ENCODE results near the gene PFDN2. TPM values are rescaled to one million over a fixed set of nuclear protein-coding genes. Genes with fewer than 3 reads are reported as not detected.

Gene PFDN2
- total RNA-seq (10 to 100 TPM; 32.4 to 48.3 (median 42.1) TPM), total RNA-seq (9.4 to 70.1 (median 16.9) reads per million in 29 experiments)
- total RNA-seq (2013), result 13.1 TPM

GRCh38 chr1:161117759-161118581 is at the start of gene PFDN2, which contains the start of gene NIT1:
PFDN2 (minus strand) TSS chr1:161118037; CDS start chr1:161118026, 11 bp downstream.
NIT1 (plus strand) TSS chr1:161118105; CDS start chr1:161118177, 72 bp downstream.
- WGBS (ENCODE audit: insufficient coverage), result 0% methylated on average over 52 of the region's 58 CpGs
- H3K36me3 Mint-ChIP-seq, result peaks cover 31% of the 10 kb centered on the region
- CTCF ChIA-PET, result interaction anchor here in 1 of 2 donors (0.6 to 1.5 kb wide), 7 partner anchors 15 to 108 kb away, joined by 3 to 8 read pairs (median 3); partner anchors contain the start of genes DEDD, PPOX and TOMM40L
- ATAC-seq (replicated peaks in 1 of 4) (peak; percentile 86 to 89 (median 88)), DNase-seq (peak; percentile 64 to 92 (median 79))
- H3K4me1 Mint-ChIP-seq, result peaks cover 61 to 76% (median 76%) of the 10 kb centered on the region in 3 donors
- no peaks in the 10 kb centered on the region for H3K9me3 ChIP-seq
- peak within 1 kb of the TSS; percentile 91 to 93 for H3K27ac Mint-ChIP-seq
- H3K4me3 ChIP-seq (ENCODE audit: control insufficient read depth in 1 of 2, extremely low read depth in 1 of 2, low read length in 1 of 2), result peak within 1 kb of the TSS; percentile 90 to 100
- no peaks in the 10 kb centered on the region for H3K27me3 ChIP-seq (replicated peaks in 1 of 2; ENCODE audit: control insufficient read depth in 2 of 2, extremely low read depth in 1 of 2, insufficient read depth in 2 of 2, low read length in 1 of 2)
- peaks cover 22 to 42% of the 10 kb centered on the region in 2 experiments for H3K4me1 ChIP-seq (ENCODE audit: control insufficient read depth in 1 of 2, extremely low read depth in 1 of 2, insufficient read depth in 2 of 2, low read length in 2 of 2)
- peak within 1 kb of the TSS; percentile 89 for H3K27ac ChIP-seq (ENCODE audit: low read length)
- H3K36me3 ChIP-seq (ENCODE audit: control insufficient read depth in 2 of 2, extremely low read depth in 1 of 2, insufficient read depth in 1 of 2, low read length in 1 of 2), result peaks cover 11 to 42% of the 10 kb centered on the region in 2 donors
- POLR2A ChIA-PET, result interaction anchor here (0.6 to 2.1 kb wide), 9 partner anchors 14 to 411 kb away, joined by 3 to 11 read pairs (median 5); partner anchors contain the start of gene DEDD (in 1 of the 2)
- no peaks in the 10 kb centered on the region for H3K9me3 Mint-ChIP-seq
- peak within 1 kb of the TSS; percentile 89 to 96 (median 92) for H3K4me3 Mint-ChIP-seq
- no peaks in the 10 kb centered on the region for H3K27me3 Mint-ChIP-seq

DNA sequence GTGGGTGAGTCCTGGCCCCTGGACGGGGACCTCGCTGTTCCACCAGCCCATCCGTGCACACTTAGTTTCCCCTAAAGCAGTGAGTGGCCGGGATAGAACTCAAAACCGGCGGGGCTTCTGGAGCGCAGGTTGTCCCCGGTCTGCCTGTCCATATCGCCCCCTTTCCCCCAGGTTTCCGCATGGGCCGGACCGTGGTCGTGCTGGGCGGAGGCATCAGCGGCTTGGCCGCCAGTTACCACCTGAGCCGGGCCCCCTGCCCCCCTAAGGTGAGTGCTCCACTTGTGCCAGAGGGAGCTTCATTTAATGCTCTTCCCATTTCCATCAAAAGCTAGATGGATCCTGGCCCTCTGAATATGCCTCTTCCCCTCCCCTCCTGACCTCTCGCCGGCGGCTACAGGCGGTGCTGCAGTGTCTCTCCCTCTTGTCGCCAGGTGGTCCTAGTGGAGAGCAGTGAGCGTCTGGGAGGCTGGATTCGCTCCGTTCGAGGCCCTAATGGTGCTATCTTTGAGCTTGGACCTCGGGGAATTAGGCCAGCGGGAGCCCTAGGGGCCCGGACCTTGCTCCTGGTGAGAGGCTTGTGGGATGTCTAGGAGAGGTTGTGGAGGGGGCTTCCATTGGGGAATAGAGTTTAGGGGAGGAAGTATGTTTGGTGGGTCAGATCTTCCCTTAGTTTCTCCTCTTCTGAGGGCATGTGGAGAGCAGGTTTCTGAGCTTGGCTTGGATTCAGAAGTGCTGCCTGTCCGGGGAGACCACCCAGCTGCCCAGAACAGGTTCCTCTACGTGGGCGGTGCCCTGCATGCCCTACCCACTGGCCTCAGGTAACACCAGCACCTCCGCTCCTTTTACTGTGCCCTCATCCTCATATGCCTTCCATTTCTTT is 49.1 kb upstream of the PFDN2 start:
- Mint-ChIP-seq H3K4me1 (peaks cover 49 to 53% (median 52%) of the 10 kb centered on the region in 3 donors), H3K9me3 (no peaks in the 10 kb centered on the region), H3K4me3 (peak overlapping the region; percentile 72 to 88 (median 87)), H3K27ac (peak overlapping the region; percentile 96 to 99), H3K36me3 (peaks cover 18% of the 10 kb centered on the region), H3K27me3 (no peaks in the 10 kb centered on the region)
- H3K27ac ChIP-seq (ENCODE audit: low read length), result peak overlapping the region; percentile 97
- DNase-seq (no peak), ATAC-seq (replicated peaks in 1 of 4) (no peak)
- H3K36me3 ChIP-seq (ENCODE audit: control insufficient read depth in 2 of 2, extremely low read depth in 1 of 2, insufficient read depth in 1 of 2, low read length in 1 of 2), result peaks cover 24 to 52% of the 10 kb centered on the region in 2 donors
- no peaks in the 10 kb centered on the region for H3K27me3 ChIP-seq (replicated peaks in 1 of 2; ENCODE audit: control insufficient read depth in 2 of 2, extremely low read depth in 1 of 2, insufficient read depth in 2 of 2, low read length in 1 of 2)
- ChIA-PET POLR2A (interaction anchor here (0.5 to 2.2 kb wide), 11 partner anchors 9 to 172 kb away, joined by 3 to 18 read pairs (median 7); partner anchors contain the start of genes B4GALT3 (in 1 of the 2) and UFC1 (in 1 of the 2)), CTCF (interaction anchor here (0.7 to 2.4 kb wide), 10 partner anchors 10 to 121 kb away, joined by 3 to 29 read pairs (median 8); partner anchors contain the start of genes DEDD (in 2 of the 2), B4GALT3 (in 1 of the 2), NIT1 (in 1 of the 2) and PFDN2 (in 1 of the 2))
- H3K4me1 ChIP-seq (ENCODE audit: control insufficient read depth in 1 of 2, extremely low read depth in 1 of 2, insufficient read depth in 2 of 2, low read length in 2 of 2), result peaks cover 7 to 31% of the 10 kb centered on the region in 2 experiments
- 12% methylated on average over 31 of the region's 33 CpGs for WGBS (ENCODE audit: insufficient coverage)
- H3K4me3 ChIP-seq (ENCODE audit: control insufficient read depth in 1 of 2, extremely low read depth in 1 of 2, low read length in 1 of 2), result peak overlapping the region; percentile 87 to 88
- H3K9me3 ChIP-seq, result no peaks in the 10 kb centered on the region

DNA sequence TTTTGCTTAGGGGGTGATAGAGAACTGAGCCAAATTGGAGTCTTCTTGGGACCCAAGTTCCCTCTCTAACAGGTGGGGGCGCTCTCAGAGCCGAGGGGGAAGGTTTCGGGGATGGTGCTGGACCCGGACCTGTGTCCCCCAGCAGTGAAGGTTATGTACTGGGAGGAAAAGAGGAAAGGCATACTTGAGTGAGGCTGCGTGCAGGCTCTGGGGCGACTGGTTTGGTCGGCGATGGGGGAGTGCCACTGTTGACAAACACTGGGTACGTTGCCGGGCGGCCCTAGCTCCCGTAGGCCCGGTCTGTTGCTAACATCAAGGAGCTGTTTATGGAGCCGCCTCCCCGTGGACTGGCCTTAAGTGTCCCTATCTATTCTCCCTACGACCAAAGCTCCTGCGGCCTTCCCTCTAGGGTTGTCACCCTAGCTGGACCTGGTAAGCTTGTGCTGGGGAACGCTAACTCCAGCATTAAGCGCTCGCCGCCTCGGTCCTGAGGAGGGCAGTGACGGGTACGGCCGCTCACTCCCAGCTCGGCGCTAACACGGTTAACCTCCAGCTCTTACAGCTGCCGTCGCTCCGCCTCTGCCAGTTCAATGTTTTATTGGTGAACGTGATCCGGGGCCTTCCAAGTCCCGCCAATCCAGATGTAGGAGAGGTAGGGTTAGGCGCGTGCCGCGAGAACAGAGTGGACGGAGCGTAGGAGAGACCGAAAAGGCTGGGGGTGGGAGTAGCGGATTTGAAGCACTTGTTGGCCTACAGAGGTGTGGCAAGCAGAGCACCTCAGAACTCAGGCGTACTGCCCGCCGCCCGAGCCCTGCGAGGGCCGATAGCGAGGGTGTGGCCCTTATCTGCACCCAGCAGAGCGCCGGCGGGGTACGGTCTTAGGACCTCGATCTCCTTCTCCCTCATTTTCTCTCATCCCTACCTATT is 48.2 kb upstream of the PFDN2 start, which contains the start of gene PPOX:
PPOX (plus strand) TSS at position 685 of the 927 bp plus-strand sequence. CDS start 422 bp downstream, outside the sequence.
- Histone ChIP-seq H3K9me3 (no peaks in the 10 kb centered on the region), H3K36me3 (ENCODE audit: control insufficient read depth in 2 of 2, extremely low read depth in 1 of 2, insufficient read depth in 1 of 2, low read length in 1 of 2) (peaks cover 16 to 45% of the 10 kb centered on the region in 2 donors), H3K27ac (ENCODE audit: low read length) (peak within 1 kb of the TSS; percentile 97), H3K4me3 (ENCODE audit: control insufficient read depth in 1 of 2, extremely low read depth in 1 of 2, low read length in 1 of 2) (peak within 1 kb of the TSS; percentile 87 to 88), H3K4me1 (ENCODE audit: control insufficient read depth in 1 of 2, extremely low read depth in 1 of 2, insufficient read depth in 2 of 2, low read length in 2 of 2) (peaks cover 7 to 39% of the 10 kb centered on the region in 2 experiments), H3K27me3 (replicated peaks in 1 of 2; ENCODE audit: control insufficient read depth in 2 of 2, extremely low read depth in 1 of 2, insufficient read depth in 2 of 2, low read length in 1 of 2) (no peaks in the 10 kb centered on the region)
- Mint-ChIP-seq H3K4me3 (peak within 1 kb of the TSS; percentile 72 to 88 (median 87)), H3K27ac (peak within 1 kb of the TSS; percentile 96 to 99), H3K4me1 (peaks cover 51 to 61% (median 61%) of the 10 kb centered on the region in 3 donors), H3K9me3 (no peaks in the 10 kb centered on the region), H3K27me3 (no peaks in the 10 kb centered on the region), H3K36me3 (peaks cover 10% of the 10 kb centered on the region)
- under 1% methylated on average over 53 of the region's 54 CpGs for WGBS (ENCODE audit: insufficient coverage)
- POLR2A ChIA-PET, result interaction anchor here (0.5 to 2.2 kb wide), 19 partner anchors 9 to 897 kb away, joined by 3 to 18 read pairs (median 4); partner anchors contain the start of genes B4GALT3 (in 2 of the 2), UFC1 (in 2 of the 2), NDUFS2 (in 1 of the 2) and USF1 (in 1 of the 2)
- CTCF ChIA-PET, result interaction anchor here (0.6 to 2.4 kb wide), 20 partner anchors 8 to 583 kb away, joined by 3 to 29 read pairs (median 4); partner anchors contain the start of genes DEDD (in 2 of the 2), B4GALT3 (in 1 of the 2), DUSP12 (in 1 of the 2) and F11R (in 1 of the 2)
- peak; percentile 91 to 95 (median 94) for ATAC-seq (replicated peaks in 1 of 4)
- DNase-seq, result peak; percentile 73 to 96 (median 91)

DNA sequence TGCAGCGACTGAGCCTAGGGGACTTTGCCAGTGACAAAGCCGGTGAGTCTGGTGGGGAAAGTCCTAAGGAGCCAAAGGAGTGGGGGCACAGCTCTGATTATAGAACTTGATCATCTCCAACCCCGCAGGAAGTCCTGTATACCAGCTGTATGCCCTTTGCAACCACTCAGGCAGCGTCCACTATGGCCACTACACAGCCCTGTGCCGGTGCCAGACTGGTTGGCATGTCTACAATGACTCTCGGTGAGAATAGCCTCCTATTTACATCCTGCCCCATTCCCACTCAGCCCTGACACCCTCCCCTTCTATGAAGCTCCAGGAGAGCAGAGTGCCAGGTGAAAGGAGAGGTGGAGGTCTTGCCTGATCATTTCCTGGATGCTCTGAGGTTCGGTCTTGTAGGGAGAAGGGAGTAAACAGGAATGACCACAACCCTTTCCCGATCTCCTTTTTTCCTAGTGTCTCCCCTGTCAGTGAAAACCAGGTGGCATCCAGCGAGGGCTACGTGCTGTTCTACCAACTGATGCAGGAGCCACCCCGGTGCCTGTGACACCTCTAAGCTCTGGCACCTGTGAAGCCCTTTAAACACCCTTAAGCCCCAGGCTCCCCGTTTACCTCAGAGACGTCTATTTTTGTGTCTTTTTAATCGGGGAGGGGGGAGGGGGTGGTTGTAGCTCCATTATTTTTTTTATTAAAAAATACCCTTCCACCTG is 47.2 kb upstream of the PFDN2 start:
- POLR2A ChIA-PET, result interaction anchor here (0.5 to 2.2 kb wide), 17 partner anchors 10 to 896 kb away, joined by 3 to 18 read pairs (median 4); partner anchors contain the start of genes B4GALT3 (in 2 of the 2), UFC1 (in 2 of the 2), NDUFS2 (in 1 of the 2) and USF1 (in 1 of the 2)
- Histone ChIP-seq H3K4me3 (ENCODE audit: control insufficient read depth in 1 of 2, extremely low read depth in 1 of 2, low read length in 1 of 2) (peak overlapping the region; percentile 87 to 88), H3K36me3 (ENCODE audit: control insufficient read depth in 2 of 2, extremely low read depth in 1 of 2, insufficient read depth in 1 of 2, low read length in 1 of 2) (peaks cover 16 to 42% of the 10 kb centered on the region in 2 donors), H3K4me1 (ENCODE audit: control insufficient read depth in 1 of 2, extremely low read depth in 1 of 2, insufficient read depth in 2 of 2, low read length in 2 of 2) (peaks cover 10 to 48% of the 10 kb centered on the region in 2 experiments), H3K27ac (ENCODE audit: low read length) (peak overlapping the region; percentile 97), H3K9me3 (no peaks in the 10 kb centered on the region), H3K27me3 (replicated peaks in 1 of 2; ENCODE audit: control insufficient read depth in 2 of 2, extremely low read depth in 1 of 2, insufficient read depth in 2 of 2, low read length in 1 of 2) (no peaks in the 10 kb centered on the region)
- Mint-ChIP-seq H3K4me1 (peaks cover 55 to 71% (median 69%) of the 10 kb centered on the region in 3 donors), H3K27me3 (no peaks in the 10 kb centered on the region), H3K36me3 (peaks cover 7% of the 10 kb centered on the region), H3K4me3 (peak overlapping the region; percentile 28 to 72 (median 47)), H3K27ac (peak overlapping the region; percentile 96 to 99), H3K9me3 (no peaks in the 10 kb centered on the region)
- no peak for DNase-seq
- WGBS (ENCODE audit: insufficient coverage), result 93% methylated on average over 7 of the region's 14 CpGs
- CTCF ChIA-PET, result interaction anchor here (0.8 to 2.4 kb wide), 12 partner anchors 11 to 584 kb away, joined by 3 to 29 read pairs (median 8); partner anchors contain the start of genes DEDD (in 2 of the 2), B4GALT3 (in 1 of the 2), DUSP12 (in 1 of the 2) and F11R (in 1 of the 2)
- ATAC-seq (replicated peaks in 1 of 4), result no peak

Measured in T-cell (primary cell).